IPS DF 19.7 (cell line): ENCODE data around the gene RBMX.
"Not testable (repeated sequence)": the region's sequence is repeated elsewhere in the genome, so short reads cannot be mapped to it uniquely, and the experiment has no call there.

Experiments used
- DNase-seq: peaks from one replicate; pipeline ENCODE4 v3.0.0-alpha.2; 2013; ENCODE audit warnings: low read depth, low spot score

The RBMX gene

GRCh38 chrX:136880452-136881013 lies at the start of gene RBMX:
RBMX (minus strand) TSS chrX:136880725; CDS start chrX:136879427, 1,298 bp downstream.
- peak; percentile 76 for DNase-seq

GRCh38 chrX:136921438-136921837 lies 40.9 kb upstream of the RBMX start:
- DNase-seq, result not testable (repeated sequence)

- DNase-seq, result no peak
Measured at GRCh38 chrX:136920001-136920400, 39.5 kb upstream of the RBMX start.

- DNase-seq, result no peak
Measured at GRCh38 chrX:136916827-136917226, 36.3 kb upstream of the RBMX start.

- DNase-seq, result not testable (repeated sequence)
Measured at GRCh38 chrX:136911661-136912060, 31.1 kb upstream of the RBMX start.

GRCh38 chrX:136911253-136911652 lies 30.7 kb upstream of the RBMX start:
- DNase-seq, result no peak

- no peak for DNase-seq
Measured at GRCh38 chrX:136910565-136911035, 30.1 kb upstream of the RBMX start.

- DNase-seq, result peak; percentile 88
Measured at GRCh38 chrX:136909706-136910564, 29.4 kb upstream of the RBMX start.

GRCh38 chrX:136909119-136909705 lies 28.7 kb upstream of the RBMX start:
- DNase-seq, result no peak

GRCh38 chrX:136907621-136908020 lies 27.1 kb upstream of the RBMX start:
- DNase-seq, result no peak

GRCh38 chrX:136906921-136907510 lies 26.5 kb upstream of the RBMX start:
- no peak for DNase-seq

- DNase-seq, result not testable (repeated sequence)
Measured at GRCh38 chrX:136904067-136904466, 23.5 kb upstream of the RBMX start.

- not testable (repeated sequence) for DNase-seq
Measured at GRCh38 chrX:136900071-136900470, 19.5 kb upstream of the RBMX start.

- no peak for DNase-seq
Measured at GRCh38 chrX:136899221-136899620, 18.7 kb upstream of the RBMX start.

GRCh38 chrX:136898752-136899151 lies 18.2 kb upstream of the RBMX start:
- DNase-seq, result not testable (repeated sequence)

GRCh38 chrX:136896121-136896914 lies 15.8 kb upstream of the RBMX start:
- DNase-seq, result no peak

GRCh38 chrX:136892412-136892811 lies 11.9 kb upstream of the RBMX start:
- DNase-seq, result no peak

- not testable (repeated sequence) for DNase-seq
Measured at GRCh38 chrX:136890596-136890995, 10.1 kb upstream of the RBMX start.

GRCh38 chrX:136889269-136889668 lies 8.7 kb upstream of the RBMX start:
- no peak for DNase-seq

- DNase-seq, result no peak
Measured at GRCh38 chrX:136880003-136880451, 498 bp downstream of the RBMX start.

- no peak for DNase-seq
Measured at GRCh38 chrX:136879001-136879687, 1.4 kb downstream of the RBMX start.
